ENCODE data around the gene CHADL.

The CHADL gene

DNA sequence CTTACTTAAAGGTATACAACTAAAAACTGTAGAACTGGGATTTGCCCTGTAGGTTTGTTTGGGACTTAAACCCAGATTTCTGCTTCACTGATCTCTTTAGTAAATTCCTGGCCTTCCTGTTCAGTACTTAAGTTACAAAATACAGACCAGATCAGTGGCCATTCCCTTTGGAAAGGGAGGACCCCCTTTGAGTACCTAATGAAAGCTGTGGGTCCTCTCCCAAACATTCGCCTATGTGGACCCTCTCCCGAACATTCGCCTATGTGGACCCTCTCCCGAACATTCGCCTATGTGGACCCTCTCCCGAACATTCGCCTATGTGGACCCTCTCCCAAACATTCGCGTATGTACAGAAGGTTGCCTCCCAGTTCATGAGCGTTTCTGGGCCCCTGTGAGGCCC is 25.3 kb downstream of the CHADL start:
- TF ChIP-seq EZH2 (optimal IDR thresholded peaks at IDR 0.05; ENCODE audit: low read depth, low read length), result no peak
- TF ChIP-seq, protein P1, sequence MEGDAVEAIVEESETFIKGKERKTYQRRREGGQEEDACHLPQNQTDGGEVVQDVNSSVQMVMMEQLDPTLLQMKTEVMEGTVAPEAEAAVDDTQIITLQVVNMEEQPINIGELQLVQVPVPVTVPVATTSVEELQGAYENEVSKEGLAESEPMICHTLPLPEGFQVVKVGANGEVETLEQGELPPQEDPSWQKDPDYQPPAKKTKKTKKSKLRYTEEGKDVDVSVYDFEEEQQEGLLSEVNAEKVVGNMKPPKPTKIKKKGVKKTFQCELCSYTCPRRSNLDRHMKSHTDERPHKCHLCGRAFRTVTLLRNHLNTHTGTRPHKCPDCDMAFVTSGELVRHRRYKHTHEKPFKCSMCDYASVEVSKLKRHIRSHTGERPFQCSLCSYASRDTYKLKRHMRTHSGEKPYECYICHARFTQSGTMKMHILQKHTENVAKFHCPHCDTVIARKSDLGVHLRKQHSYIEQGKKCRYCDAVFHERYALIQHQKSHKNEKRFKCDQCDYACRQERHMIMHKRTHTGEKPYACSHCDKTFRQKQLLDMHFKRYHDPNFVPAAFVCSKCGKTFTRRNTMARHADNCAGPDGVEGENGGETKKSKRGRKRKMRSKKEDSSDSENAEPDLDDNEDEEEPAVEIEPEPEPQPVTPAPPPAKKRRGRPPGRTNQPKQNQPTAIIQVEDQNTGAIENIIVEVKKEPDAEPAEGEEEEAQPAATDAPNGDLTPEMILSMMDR (IDR thresholded peaks at IDR 0.05; ENCODE audit: low read length), result no peak
- no peak for TF ChIP-seq EZH2phosphoT487 (IDR thresholded peaks at IDR 0.05; ENCODE audit: low read length)
- Histone ChIP-seq H3K36me3 (replicated peaks; ENCODE audit: insufficient read depth, low read length) (no peaks in the 10 kb centered on the region; the same call in 1 of the 2 replicates), H3K27ac (ENCODE audit: low read length) (no peak overlapping the region), H3K27me3 (replicated peaks; ENCODE audit: insufficient read depth, low read length) (no peaks in the 10 kb centered on the region), H2AFZ (ENCODE audit: low read length) (no peak overlapping the region), H3K79me2 (ENCODE audit: low read length) (no peaks in the 10 kb centered on the region), H3K4me3 (ENCODE audit: low read length) (no peak overlapping the region), H3K4me2 (ENCODE audit: low read depth, low read length) (no peak overlapping the region), H4K20me1 (ENCODE audit: insufficient read depth, low read length) (no peaks in the 10 kb centered on the region), H3K9ac (ENCODE audit: low read length) (no peak overlapping the region), H3K9me3 (replicated peaks; ENCODE audit: insufficient read depth, low read length) (no peaks in the 10 kb centered on the region), H3K9me2 (replicated peaks; ENCODE audit: insufficient read depth, low read length) (no peaks in the 10 kb centered on the region), H3F3A (ENCODE audit: insufficient read depth, low read length) (peaks cover 11% of the 10 kb centered on the region), H3K4me1 (ENCODE audit: low read length) (peaks cover 17% of the 10 kb centered on the region)
- DNase-seq, result no peak

DNA sequence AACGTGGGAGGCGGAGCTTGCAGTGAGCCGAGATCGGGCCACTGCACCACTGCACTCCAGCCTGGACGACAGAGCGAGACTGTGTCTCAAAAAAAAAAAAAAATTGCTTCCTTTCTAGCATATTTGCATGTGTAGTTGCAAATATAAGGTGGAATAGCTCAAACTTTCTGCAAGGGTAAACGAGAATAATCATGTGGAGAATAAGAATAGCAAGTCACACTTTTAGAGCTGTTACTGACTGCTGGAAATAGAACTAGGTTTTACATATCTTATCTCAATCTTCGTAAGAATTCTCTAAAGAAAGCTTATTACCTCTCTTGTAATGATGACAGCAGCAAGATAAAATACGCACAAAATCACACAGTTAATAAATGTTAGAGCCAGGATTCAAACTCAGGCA is 34.0 kb downstream of the CHADL start:
- Histone ChIP-seq H2AFZ (ENCODE audit: low read length) (no peak overlapping the region), H3K4me3 (ENCODE audit: low read length) (no peak overlapping the region), H3K9ac (ENCODE audit: low read length) (no peak overlapping the region), H3K27me3 (replicated peaks; ENCODE audit: insufficient read depth, low read length) (0 out of 2 replicates have a peak, but pooled peaks cover under 1% of the 10 kb centered on the region), H3K79me2 (ENCODE audit: low read length) (peaks cover 39% of the 10 kb centered on the region), H3F3A (ENCODE audit: insufficient read depth, low read length) (no peaks in the 10 kb centered on the region), H3K27ac (ENCODE audit: low read length) (no peak overlapping the region), H3K4me1 (ENCODE audit: low read length) (no peaks in the 10 kb centered on the region), H3K36me3 (replicated peaks; ENCODE audit: insufficient read depth, low read length) (no peaks in the 10 kb centered on the region; the same call in 1 of the 2 replicates), H3K9me2 (replicated peaks; ENCODE audit: insufficient read depth, low read length) (no peaks in the 10 kb centered on the region), H3K4me2 (ENCODE audit: low read depth, low read length) (no peak overlapping the region), H3K9me3 (replicated peaks; ENCODE audit: insufficient read depth, low read length) (no peaks in the 10 kb centered on the region), H4K20me1 (ENCODE audit: insufficient read depth, low read length) (no peaks in the 10 kb centered on the region)
- TF ChIP-seq EZH2phosphoT487 (IDR thresholded peaks at IDR 0.05; ENCODE audit: low read length) (no peak), EZH2 (optimal IDR thresholded peaks at IDR 0.05; ENCODE audit: low read depth, low read length) (no peak)
- TF ChIP-seq, protein P1 (IDR thresholded peaks at IDR 0.05; ENCODE audit: low read length), result no peak
- no peak for DNase-seq

DNA sequence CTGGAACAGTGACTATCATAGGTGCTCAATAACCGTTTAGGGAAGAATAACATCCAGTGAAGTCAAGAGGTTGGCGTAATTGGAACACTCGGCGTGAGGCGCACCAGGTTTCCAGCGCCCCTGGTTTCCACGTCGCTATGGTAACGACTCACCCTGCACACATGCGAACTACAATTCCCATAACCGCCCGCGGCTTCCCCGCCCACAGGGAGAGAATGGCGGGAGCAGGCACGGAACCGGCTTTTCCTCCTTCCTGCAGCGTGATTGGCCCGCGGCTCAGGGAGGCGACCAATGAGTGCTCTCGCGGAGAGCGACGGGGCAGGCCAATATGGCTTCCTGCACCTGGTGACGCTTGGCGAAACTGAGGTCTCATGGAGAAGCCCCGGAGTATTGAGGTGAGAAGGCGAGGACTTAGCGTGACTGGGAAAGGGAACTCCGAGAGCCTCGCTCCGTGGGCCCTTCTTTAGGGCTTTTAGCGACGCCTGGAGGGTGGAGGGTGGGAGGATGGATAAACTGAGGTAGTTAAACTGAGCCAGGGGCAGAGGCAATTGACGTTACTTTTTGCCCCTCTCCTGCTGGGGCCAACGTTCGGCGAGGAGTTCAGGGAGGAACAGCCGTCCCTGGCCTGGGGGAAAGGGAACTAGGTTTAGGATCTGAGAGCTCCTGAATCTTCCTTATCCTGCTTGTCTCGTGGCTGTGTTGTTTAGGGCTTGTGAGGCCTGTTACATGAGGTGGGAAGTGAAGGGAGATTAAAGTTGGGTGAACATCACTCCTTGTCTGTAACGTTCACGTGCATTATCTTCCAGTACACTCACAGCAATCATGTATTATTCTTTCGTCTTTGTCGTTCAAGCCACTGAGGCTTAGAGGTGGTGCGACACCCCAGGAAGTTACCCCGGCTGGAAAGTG is 35.5 kb downstream of the CHADL start, which contains the start of gene L3MBTL2:
Gene L3MBTL2, plus strand, starts transcription at position 321 of the 909 bp plus-strand sequence. Its CDS starts 51 bp downstream, at position 372.
- Histone ChIP-seq H4K20me1 (ENCODE audit: insufficient read depth, low read length) (no peaks in the 10 kb centered on the region), H3K4me2 (ENCODE audit: low read depth, low read length) (peak within 1 kb of the TSS; percentile 62), H3K9me3 (replicated peaks; ENCODE audit: insufficient read depth, low read length) (no peaks in the 10 kb centered on the region), H3K9me2 (replicated peaks; ENCODE audit: insufficient read depth, low read length) (no peaks in the 10 kb centered on the region), H3K4me1 (ENCODE audit: low read length) (no peaks in the 10 kb centered on the region), H3K36me3 (replicated peaks; ENCODE audit: insufficient read depth, low read length) (no peaks in the 10 kb centered on the region), H2AFZ (ENCODE audit: low read length) (peak within 1 kb of the TSS; percentile 82), H3K79me2 (ENCODE audit: low read length) (peaks cover 39% of the 10 kb centered on the region), H3K27ac (ENCODE audit: low read length) (peak within 1 kb of the TSS; percentile 65; the same call in 1 of the 2 replicates), H3K4me3 (ENCODE audit: low read length) (peak within 1 kb of the TSS; percentile 95), H3K9ac (ENCODE audit: low read length) (peak within 1 kb of the TSS; percentile 92), H3F3A (ENCODE audit: insufficient read depth, low read length) (no peaks in the 10 kb centered on the region), H3K27me3 (replicated peaks; ENCODE audit: insufficient read depth, low read length) (0 out of 2 replicates have a peak, but pooled peaks cover 6% of the 10 kb centered on the region)
- peak; percentile 97 for DNase-seq
- TF ChIP-seq, protein P1 (IDR thresholded peaks at IDR 0.05; ENCODE audit: low read length), result no peak
- TF ChIP-seq EZH2phosphoT487 (IDR thresholded peaks at IDR 0.05; ENCODE audit: low read length), result no peak
- TF ChIP-seq EZH2 (optimal IDR thresholded peaks at IDR 0.05; ENCODE audit: low read depth, low read length), result no peak
